Brain microvascular endothelial cell (primary cell): Measurements from ENCODE around the gene ATP5PB.

Source experiments
- DNase-seq: peaks from one replicate; pipeline ENCODE4 v3.0.0-alpha.2; 2020
- H3K27ac ChIP-seq: fragments of 250-450 bp; sonication (Bioruptor Pico); 2 replicates; pipeline ENCODE4 v1.5.1; 2020; ENCODE audit warnings: mild to moderate bottlenecking, moderate library complexity
- H3K27me3 ChIP-seq: fragments of 250-450 bp; sonication (Bioruptor Pico); replicated peaks from 2 replicates; pipeline ENCODE4 v1.5.1; 2020; ENCODE audit warnings: mild to moderate bottlenecking
- H3K36me3 ChIP-seq: fragments of 250-450 bp; sonication (Bioruptor Pico); replicated peaks from 2 replicates; pipeline ENCODE4 v1.5.1; 2020; ENCODE audit warnings: mild to moderate bottlenecking
- H3K4me3 ChIP-seq: 2 replicates; pipeline ENCODE4 v1.5.1; 2011; ENCODE audit warnings: low read depth, mild to moderate bottlenecking, control low read depth, low read length, moderate library complexity
- in situ Hi-C: cut with HindIII; loops from 2 replicates; pipeline ENCODE4 v1.10.0; 2017; ENCODE audit warnings: low sequenced_read_pairs, low pct_ligation_motif_present
- TF ChIP-seq, protein P1 (sequence below): IDR thresholded peaks from 2 replicates; pipeline ENCODE4 v1.5.1; 2011; ENCODE audit warnings: low read depth, mild to moderate bottlenecking, moderate library complexity, low read length, control low read depth, inconsistent platforms; ENCODE audit errors: missing control alignments

The ATP5PB gene

DNA sequence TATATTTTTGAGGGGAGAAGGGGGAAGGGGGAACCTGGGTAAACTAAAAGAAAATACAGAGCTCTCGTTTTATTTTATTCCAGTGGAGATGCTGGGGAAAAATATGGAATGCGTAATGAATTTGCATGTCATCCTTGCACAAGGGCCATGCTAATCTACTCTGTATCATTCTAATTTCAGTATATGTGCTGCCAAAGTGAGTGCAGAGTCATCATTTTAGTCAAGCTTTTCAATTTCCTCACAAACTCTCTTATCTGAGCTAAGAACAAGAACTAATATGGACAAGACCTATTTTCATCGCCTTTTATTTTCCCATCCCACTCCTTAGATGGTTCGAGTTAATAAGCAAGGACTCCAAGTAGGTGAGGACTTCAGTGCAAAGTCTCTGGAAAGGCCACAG is 41.0 kb downstream of the ATP5PB start:
- Histone ChIP-seq H3K36me3 (no peaks in the 10 kb centered on the region), H3K27me3 (no peaks in the 10 kb centered on the region), H3K4me3 (no peak overlapping the region), H3K27ac (no peak overlapping the region)
- DNase-seq, result no peak
- in situ Hi-C loops, result no loop called here
- TF ChIP-seq, protein P1, sequence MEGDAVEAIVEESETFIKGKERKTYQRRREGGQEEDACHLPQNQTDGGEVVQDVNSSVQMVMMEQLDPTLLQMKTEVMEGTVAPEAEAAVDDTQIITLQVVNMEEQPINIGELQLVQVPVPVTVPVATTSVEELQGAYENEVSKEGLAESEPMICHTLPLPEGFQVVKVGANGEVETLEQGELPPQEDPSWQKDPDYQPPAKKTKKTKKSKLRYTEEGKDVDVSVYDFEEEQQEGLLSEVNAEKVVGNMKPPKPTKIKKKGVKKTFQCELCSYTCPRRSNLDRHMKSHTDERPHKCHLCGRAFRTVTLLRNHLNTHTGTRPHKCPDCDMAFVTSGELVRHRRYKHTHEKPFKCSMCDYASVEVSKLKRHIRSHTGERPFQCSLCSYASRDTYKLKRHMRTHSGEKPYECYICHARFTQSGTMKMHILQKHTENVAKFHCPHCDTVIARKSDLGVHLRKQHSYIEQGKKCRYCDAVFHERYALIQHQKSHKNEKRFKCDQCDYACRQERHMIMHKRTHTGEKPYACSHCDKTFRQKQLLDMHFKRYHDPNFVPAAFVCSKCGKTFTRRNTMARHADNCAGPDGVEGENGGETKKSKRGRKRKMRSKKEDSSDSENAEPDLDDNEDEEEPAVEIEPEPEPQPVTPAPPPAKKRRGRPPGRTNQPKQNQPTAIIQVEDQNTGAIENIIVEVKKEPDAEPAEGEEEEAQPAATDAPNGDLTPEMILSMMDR, result no peak

DNA sequence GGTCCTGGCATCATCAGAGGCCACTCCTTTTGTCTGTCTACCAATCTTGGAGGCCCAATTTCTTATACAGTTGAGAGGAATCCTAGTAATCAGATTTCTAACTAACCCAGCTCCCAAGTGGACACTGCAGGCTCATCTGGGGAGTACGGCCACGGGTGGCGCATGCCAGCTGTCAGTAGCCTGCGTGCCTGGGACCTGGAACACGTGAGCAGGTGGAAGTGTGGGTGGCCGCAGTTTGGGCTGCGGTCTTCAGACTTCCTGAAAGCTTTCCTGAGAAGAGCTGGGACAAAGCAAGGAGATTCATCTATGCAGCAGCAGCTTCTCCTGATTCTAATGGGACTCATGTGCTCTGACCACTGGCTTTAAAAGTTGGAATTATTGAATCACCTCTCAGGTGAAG is 41.8 kb downstream of the ATP5PB start:
- Histone ChIP-seq H3K36me3 (no peaks in the 10 kb centered on the region), H3K4me3 (no peak overlapping the region), H3K27me3 (no peaks in the 10 kb centered on the region), H3K27ac (no peak overlapping the region)
- TF ChIP-seq, protein P1, result no peak
- in situ Hi-C loops, result no loop called here
- DNase-seq, result no peak

DNA sequence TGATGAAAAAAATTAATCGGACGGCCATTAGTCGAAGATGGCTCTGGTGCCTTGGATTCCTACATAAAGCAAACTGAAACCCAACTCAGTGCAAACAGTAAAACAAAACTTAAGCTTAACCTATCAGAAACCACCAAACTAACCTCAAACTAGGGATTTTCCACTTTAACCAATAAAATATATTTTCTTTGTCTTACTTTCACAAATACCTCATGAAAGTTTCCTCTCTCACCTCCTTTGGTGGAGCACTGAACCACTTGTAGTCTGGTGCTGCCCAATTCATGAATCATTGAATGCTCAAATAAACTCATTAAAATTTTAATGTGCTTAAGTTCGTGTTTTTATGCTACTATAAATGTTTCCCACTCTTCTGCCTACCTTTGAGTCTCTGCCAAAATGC is 47.1 kb downstream of the ATP5PB start:
- H3K27me3 ChIP-seq, result no peaks in the 10 kb centered on the region
- in situ Hi-C loops, result no loop called here
- TF ChIP-seq, protein P1, result no peak
- no peak for DNase-seq
- no peak overlapping the region for H3K27ac ChIP-seq
- no peaks in the 10 kb centered on the region for H3K36me3 ChIP-seq
- H3K4me3 ChIP-seq, result no peak overlapping the region

DNA sequence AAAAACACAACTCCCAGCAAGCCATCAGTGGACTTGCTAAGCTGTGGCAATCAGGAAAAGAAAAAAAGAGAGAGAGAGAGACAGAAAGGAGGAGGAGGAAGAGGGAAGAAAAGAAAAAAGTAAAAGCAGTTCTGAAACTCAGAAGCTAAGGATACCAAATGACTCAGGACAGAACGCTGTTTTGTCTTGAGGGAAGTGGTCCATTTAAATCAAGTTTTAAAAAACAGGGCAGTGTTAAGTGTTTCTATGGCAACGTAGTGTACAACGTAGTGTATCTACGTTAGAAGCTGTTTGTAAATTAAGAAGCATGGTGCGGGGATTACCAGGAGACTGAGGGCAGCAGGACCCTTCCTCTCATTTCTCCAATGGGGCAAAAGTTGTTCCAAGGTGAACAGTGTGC is 48.3 kb downstream of the ATP5PB start:
- Histone ChIP-seq H3K27me3 (no peaks in the 10 kb centered on the region), H3K27ac (no peak overlapping the region), H3K4me3 (no peak overlapping the region), H3K36me3 (no peaks in the 10 kb centered on the region)
- in situ Hi-C loops, result no loop called here
- TF ChIP-seq, protein P1, result no peak
- no peak for DNase-seq

DNA sequence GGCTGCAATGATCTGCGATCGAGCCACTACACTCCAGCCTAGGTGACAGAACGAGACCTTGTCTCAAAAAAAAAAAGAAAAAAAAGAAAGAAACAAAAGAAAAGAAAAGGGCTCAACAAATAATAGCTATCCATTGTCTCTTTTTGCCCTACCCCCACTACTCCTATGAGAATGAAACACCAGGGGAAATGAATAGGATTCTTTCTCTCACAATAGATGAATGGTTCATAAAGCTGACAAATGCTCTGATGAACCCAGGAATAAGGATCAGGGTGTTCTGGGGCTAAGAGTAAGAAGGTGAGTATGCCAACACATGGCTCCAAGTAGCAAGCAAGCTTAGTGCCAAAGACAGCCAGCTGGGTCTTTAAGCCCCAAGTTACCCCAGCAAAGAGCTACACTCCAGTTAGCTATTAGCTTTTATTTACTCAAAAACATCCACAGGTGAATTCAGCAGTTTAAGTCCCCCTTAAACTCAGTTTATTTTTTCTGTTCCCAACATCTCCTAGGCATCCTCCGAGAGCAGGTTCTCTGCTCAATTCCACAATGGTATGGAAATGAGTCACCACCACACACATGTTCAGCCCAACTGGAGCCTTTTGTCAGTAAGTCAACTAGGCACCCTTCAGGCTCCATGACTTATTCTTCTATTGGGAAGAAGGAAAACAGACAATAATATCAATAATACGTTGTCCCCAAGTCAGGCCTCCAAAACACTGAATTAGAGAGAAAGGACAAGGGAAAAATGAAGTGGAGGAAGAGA is 49.9 kb downstream of the ATP5PB start:
- DNase-seq, result no peak
- H3K27me3 ChIP-seq, result no peaks in the 10 kb centered on the region
- in situ Hi-C loops, result no loop called here

More for the DNA sequence above, 49.9 kb downstream of the ATP5PB start:
- no peak overlapping the region for H3K4me3 ChIP-seq
- H3K27ac ChIP-seq, result no peak overlapping the region
- H3K36me3 ChIP-seq, result no peaks in the 10 kb centered on the region
- TF ChIP-seq, protein P1, result no peak
